OCI-LY3 (cell line): ENCODE measurements around the gene MS4A4E.

ENCODE experiments used
- EZH2phosphoT487 ChIP-seq: fragments of 200-600 bp; shearing (Covaris generic); IDR thresholded peaks from 2 replicates; pipeline ENCODE4 v1.6.1; 2018; ENCODE audit warnings: antibody characterized with exemption, mixed run types, low read depth
- TF ChIP-seq, protein P1 (sequence below): fragments of 200-600, 300-600 bp; sonication (generic); IDR thresholded peaks from 2 replicates; pipeline ENCODE4 v1.5.1; 2014; ENCODE audit warnings: antibody characterized with exemption, low read length, low read depth

DNA sequence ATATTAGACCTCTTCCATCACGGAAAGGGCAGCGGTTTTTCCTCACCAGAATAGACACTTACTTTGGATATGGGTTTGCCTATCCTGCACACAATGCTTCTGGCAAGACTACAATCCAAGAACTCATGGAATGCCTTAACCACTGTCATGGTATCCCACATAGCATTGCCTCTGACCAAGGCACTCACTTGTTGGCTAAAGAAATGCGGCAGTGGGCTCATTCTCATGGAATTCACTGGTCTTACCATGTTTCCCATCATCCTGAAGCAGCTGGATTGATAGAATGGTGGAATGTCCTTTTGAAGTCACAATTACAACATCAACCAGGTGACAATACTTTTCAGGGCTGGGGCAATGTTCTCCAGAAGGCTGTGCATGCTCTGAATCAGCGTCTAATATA, 20.8 kb downstream of the MS4A4E start:
- TF ChIP-seq, protein P1, sequence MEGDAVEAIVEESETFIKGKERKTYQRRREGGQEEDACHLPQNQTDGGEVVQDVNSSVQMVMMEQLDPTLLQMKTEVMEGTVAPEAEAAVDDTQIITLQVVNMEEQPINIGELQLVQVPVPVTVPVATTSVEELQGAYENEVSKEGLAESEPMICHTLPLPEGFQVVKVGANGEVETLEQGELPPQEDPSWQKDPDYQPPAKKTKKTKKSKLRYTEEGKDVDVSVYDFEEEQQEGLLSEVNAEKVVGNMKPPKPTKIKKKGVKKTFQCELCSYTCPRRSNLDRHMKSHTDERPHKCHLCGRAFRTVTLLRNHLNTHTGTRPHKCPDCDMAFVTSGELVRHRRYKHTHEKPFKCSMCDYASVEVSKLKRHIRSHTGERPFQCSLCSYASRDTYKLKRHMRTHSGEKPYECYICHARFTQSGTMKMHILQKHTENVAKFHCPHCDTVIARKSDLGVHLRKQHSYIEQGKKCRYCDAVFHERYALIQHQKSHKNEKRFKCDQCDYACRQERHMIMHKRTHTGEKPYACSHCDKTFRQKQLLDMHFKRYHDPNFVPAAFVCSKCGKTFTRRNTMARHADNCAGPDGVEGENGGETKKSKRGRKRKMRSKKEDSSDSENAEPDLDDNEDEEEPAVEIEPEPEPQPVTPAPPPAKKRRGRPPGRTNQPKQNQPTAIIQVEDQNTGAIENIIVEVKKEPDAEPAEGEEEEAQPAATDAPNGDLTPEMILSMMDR, result no peak
- no peak for TF ChIP-seq EZH2phosphoT487
